GM23338 (cell line): ENCODE data around the gene PIGN. TPM values are rescaled to one million over a fixed set of nuclear protein-coding genes. Genes with fewer than 3 reads are reported as not detected.

ENCODE experiments used
- ATAC-seq: fragments of 200-7000 bp; cut with Tn5 transposase; 3 replicates; pipeline ENCODE4 v1.9.1; 2020
- DNase-seq: peaks from one replicate; pipeline ENCODE4 v3.0.0-alpha.2; 2015; ENCODE audit warnings: low spot score
- H2AFZ ChIP-seq: fragments of 200-600 bp; sonication (generic); 2 replicates; pipeline ENCODE4 v1.8.0; 2016; ENCODE audit warnings: antibody characterized with exemption, mild to moderate bottlenecking, moderate library complexity
- H3F3A ChIP-seq: fragments of 200-600 bp; sonication (generic); replicated peaks from 2 replicates; pipeline ENCODE4 v1.8.0; 2017; ENCODE audit warnings: antibody characterized with exemption, mixed run types, low read depth
- H3K27ac ChIP-seq: fragments of 200-600 bp; sonication (generic); 2 replicates; pipeline ENCODE4 v1.6.1; 2016; ENCODE audit warnings: low read depth
- H3K27me3 ChIP-seq: fragments of 200-600 bp; sonication (generic); 2 replicates; pipeline ENCODE4 v1.8.0; 2016; ENCODE audit warnings: mild to moderate bottlenecking, mixed run types, moderate library complexity; ENCODE audit not compliant: insufficient read depth
- H3K36me3 ChIP-seq: fragments of 200-600 bp; sonication (generic); 2 replicates; pipeline ENCODE4 v1.8.0; 2016; ENCODE audit warnings: mild to moderate bottlenecking; ENCODE audit not compliant: insufficient read depth
- H3K4me1 ChIP-seq: fragments of 200-600 bp; sonication (generic); 2 replicates; pipeline ENCODE4 v1.8.0; 2016; ENCODE audit warnings: mild to moderate bottlenecking, moderate library complexity; ENCODE audit not compliant: insufficient read depth
- H3K4me2 ChIP-seq: fragments of 200-600 bp; sonication (generic); 2 replicates; pipeline ENCODE4 v1.7.1; 2017; ENCODE audit warnings: mixed run types
- H3K4me3 ChIP-seq: fragments of 200-600 bp; sonication (generic); 2 replicates; pipeline ENCODE4 v1.6.1; 2016; ENCODE audit warnings: mixed run types
- H3K79me2 ChIP-seq: fragments of 200-600 bp; sonication (generic); replicated peaks from 2 replicates; pipeline ENCODE4 v1.8.0; 2017; ENCODE audit warnings: mild to moderate bottlenecking; ENCODE audit not compliant: insufficient read depth
- H3K9me2 ChIP-seq: fragments of 200-600 bp; sonication (generic); 2 replicates; pipeline ENCODE4 v1.8.0; 2017; ENCODE audit not compliant: insufficient read depth
- H4K20me1 ChIP-seq: fragments of 200-600 bp; sonication (generic); replicated peaks from 2 replicates; pipeline ENCODE4 v1.8.0; 2017; ENCODE audit warnings: mild to moderate bottlenecking; ENCODE audit not compliant: insufficient read depth
- H3K27ac Mint-ChIP-seq: 2 replicates; pipeline ENCODE4 v1.8.0; 2020; ENCODE audit warnings: inconsistent platforms, mild to moderate bottlenecking, moderate library complexity, mixed read lengths
- H3K27me3 Mint-ChIP-seq: 3 replicates; pipeline ENCODE4 v1.8.0; 2022; ENCODE audit warnings: low read depth, mild to moderate bottlenecking, moderate library complexity, mixed read lengths, inconsistent platforms; ENCODE audit not compliant: insufficient read depth, poor library complexity
- H3K36me3 Mint-ChIP-seq: 3 replicates; pipeline ENCODE4 v1.8.0; 2021; ENCODE audit warnings: low read depth, mild to moderate bottlenecking, inconsistent platforms, moderate library complexity, mixed read lengths
- H3K4me1 Mint-ChIP-seq: 3 replicates; pipeline ENCODE4 v1.8.0; 2020; ENCODE audit warnings: mild to moderate bottlenecking, inconsistent platforms, mixed read lengths
- H3K4me3 Mint-ChIP-seq: 3 replicates; pipeline ENCODE4 v1.8.0; 2021; ENCODE audit warnings: moderate library complexity, mild to moderate bottlenecking, inconsistent platforms, mixed read lengths
- H3K9me3 Mint-ChIP-seq: 3 replicates; pipeline ENCODE4 v1.8.0; 2020; ENCODE audit warnings: moderate library complexity, mild to moderate bottlenecking, inconsistent platforms, mixed read lengths
- CREB1 ChIP-seq: fragments of 250-450 bp; sonication (Bioruptor Pico); IDR thresholded peaks from 2 replicates; pipeline ENCODE4 v1.5.0; 2020; ENCODE audit warnings: low read depth, mild to moderate bottlenecking, moderate library complexity
- CTCF ChIP-seq, 2 experiments: fragments of 200-600 bp in 1 of 2; sonication (generic) in 1 of 2; conservative IDR thresholded peaks; 2 replicates each; pipeline versions ENCODE4 v1.5.1 to v1.6.1; 2016 to 2017; ENCODE audit warnings: antibody characterized with exemption in 2 of 2, low read depth in 2 of 2, mild to moderate bottlenecking in 2 of 2, moderate library complexity in 1 of 2
- EZH2 ChIP-seq: fragments of 200-600 bp; sonication (generic); IDR thresholded peaks from one replicate; pipeline ENCODE4 v1.8.0; 2017; ENCODE audit warnings: antibody characterized with exemption, mild to moderate bottlenecking, low read depth; ENCODE audit not compliant: unreplicated experiment
- EZH2phosphoT487 ChIP-seq: fragments of 200-600 bp; sonication (generic); IDR thresholded peaks from one replicate; pipeline ENCODE4 v1.8.1; 2018; ENCODE audit warnings: antibody characterized with exemption; ENCODE audit not compliant: unreplicated experiment
- JUNB ChIP-seq: IDR thresholded peaks from one replicate; pipeline ENCODE4 v1.6.1; 2016; ENCODE audit warnings: antibody characterized with exemption; ENCODE audit not compliant: unreplicated experiment
- REST ChIP-seq: IDR thresholded peaks from one replicate; pipeline ENCODE4 v1.6.1; 2018; ENCODE audit warnings: antibody characterized with exemption; ENCODE audit not compliant: unreplicated experiment
- ZNF331 ChIP-seq: fragments of 250-450 bp; sonication (Bioruptor Pico); IDR thresholded peaks from 2 replicates; pipeline ENCODE4 v1.5.0; 2020; ENCODE audit warnings: low read depth, mild to moderate bottlenecking, moderate library complexity
- ZNF462 ChIP-seq: fragments of 250-450 bp; sonication (Bioruptor Pico); IDR thresholded peaks from 2 replicates; pipeline ENCODE4 v1.5.0; 2020; ENCODE audit warnings: mild to moderate bottlenecking, moderate library complexity
- polyA plus RNA-seq: library from polyadenylated mRNA; unstranded; fragments of >200 nt; fragmentation: Nextera tagmentation; extraction: Ambion mirVana; gene quantifications from 2 replicates; pipeline ENCODE4 v1.2.1, GENCODE V29; 2016
- total RNA-seq: library from RNA; depleted of rRNA; stranded (reverse); fragments of >200 nt; shearing (Covaris generic); gene quantifications from 2 replicates; pipeline ENCODE4 v1.2.3, GENCODE V29; 2014

Gene PIGN
- total and polyA plus RNA-seq, 2 experiments from 2014 or later, result 9.4 to 33.0 TPM

- TF ChIP-seq ZNF462 (CRISPR knock-in tag), result no peak
Observed at GRCh38 chr18:62165583-62165982, 21.3 kb downstream of the PIGN start (continued).

- Histone ChIP-seq H3K36me3 (no peaks in the 10 kb centered on the region), H3K4me2 (no peak overlapping the region; the same call in 1 of the 2 replicates), H3K4me3 (no peak overlapping the region), H3K27ac (no peak overlapping the region), H3K4me1 (no peaks in the 10 kb centered on the region), H2AFZ (no peak overlapping the region), H3F3A (no peaks in the 10 kb centered on the region), H4K20me1 (no peaks in the 10 kb centered on the region), H3K9me2 (no peaks in the 10 kb centered on the region), H3K27me3 (no peaks in the 10 kb centered on the region), H3K79me2 (no peaks in the 10 kb centered on the region)
- Mint-ChIP-seq H3K27me3 (peaks cover 6% of the 10 kb centered on the region), H3K9me3 (no peaks in the 10 kb centered on the region; the same call in 2 of the 3 replicates), H3K36me3 (peaks cover 16% of the 10 kb centered on the region), H3K4me1 (peaks cover 12% of the 10 kb centered on the region), H3K27ac (no peak overlapping the region), H3K4me3 (no peak overlapping the region)
- no peak for TF ChIP-seq ZNF331 (CRISPR knock-in tag)
- peak; percentile 59 for DNase-seq
- ATAC-seq, result peak; percentile 77
Observed at GRCh38 chr18:62164855-62165487, 21.9 kb downstream of the PIGN start.

- no peaks in the 10 kb centered on the region for H3K27me3 ChIP-seq
- no peaks in the 10 kb centered on the region for H3K4me1 ChIP-seq
- Mint-ChIP-seq H3K4me3 (no peak overlapping the region), H3K27me3 (peaks cover 6% of the 10 kb centered on the region), H3K36me3 (peaks cover 16% of the 10 kb centered on the region), H3K4me1 (peaks cover 12% of the 10 kb centered on the region), H3K27ac (no peak overlapping the region), H3K9me3 (no peaks in the 10 kb centered on the region; the same call in 2 of the 3 replicates)
- no peaks in the 10 kb centered on the region for H3K36me3 ChIP-seq
- no peak overlapping the region for H2AFZ ChIP-seq
- H3F3A ChIP-seq, result no peaks in the 10 kb centered on the region
- no peak overlapping the region for H3K4me2 ChIP-seq
- H3K27ac ChIP-seq, result no peak overlapping the region
- no peaks in the 10 kb centered on the region for H3K9me2 ChIP-seq
- H4K20me1 ChIP-seq, result no peaks in the 10 kb centered on the region
- no peak for ATAC-seq
- H3K79me2 ChIP-seq, result no peaks in the 10 kb centered on the region
- no peak for DNase-seq
- no peak overlapping the region for H3K4me3 ChIP-seq
- TF ChIP-seq REST, result no peak
- no peak for TF ChIP-seq CTCF (conservative IDR thresholded peaks at IDR 0.05; ENCODE audit: low read depth in 2 of 2)
- TF ChIP-seq EZH2, result no peak
- no peak for TF ChIP-seq EZH2phosphoT487
- no peak for TF ChIP-seq CREB1 (CRISPR knock-in tag)
- TF ChIP-seq JUNB, result no peak
Observed at GRCh38 chr18:62164310-62164709, 22.5 kb downstream of the PIGN start.
